WTC11 (cell line): ENCODE data around the gene ZNF789. TPM values are rescaled to one million over a fixed set of nuclear protein-coding genes. Genes with fewer than 3 reads are reported as not detected.
A peak's percentile ranks its signal among the peaks of the same experiment; 100 is the strongest.

Experiments used
- ATAC-seq: fragments of 200-7000 bp; cut with Tn5 transposase; 2 replicates; pipeline ENCODE4 v1.10.0; 2021; ENCODE audit warnings: mild to moderate bottlenecking, moderate library complexity
- CTCF ChIA-PET: fragments of 300-600 bp; sonication (Branson Sonifier 250); formaldehyde crosslinking; loops from one replicate; lab custom pipeline; 2021; ENCODE audit warnings: antibody characterized with exemption; lab: Charles Lee
- POLR2A ChIA-PET: fragments of 350-600 bp; sonication (Branson Sonifier 250); formaldehyde crosslinking; loops from one replicate; lab custom pipeline; 2021; ENCODE audit warnings: antibody characterized with exemption; lab: Charles Lee
- DNase-seq: peaks from one replicate; pipeline ENCODE4 v3.0.0; 2021; ENCODE audit warnings: low spot score
- H3K27ac Mint-ChIP-seq: 2 replicates; pipeline ENCODE4 v1.8.0; 2021; ENCODE audit warnings: mixed read lengths
- H3K27me3 Mint-ChIP-seq: 2 replicates; pipeline ENCODE4 v1.8.0; 2021; ENCODE audit warnings: low read depth, mild to moderate bottlenecking, moderate library complexity, mixed read lengths
- H3K36me3 Mint-ChIP-seq: 2 replicates; pipeline ENCODE4 v1.8.0; 2021; ENCODE audit warnings: mixed read lengths
- H3K4me1 Mint-ChIP-seq: 2 replicates; pipeline ENCODE4 v1.8.0; 2022; ENCODE audit warnings: mixed read lengths
- H3K4me3 Mint-ChIP-seq: 2 replicates; pipeline ENCODE4 v1.8.0; 2021; ENCODE audit warnings: mild to moderate bottlenecking, moderate library complexity, mixed read lengths
- H3K9me3 Mint-ChIP-seq: 2 replicates; pipeline ENCODE4 v1.8.0; 2021; ENCODE audit warnings: mixed read lengths
- CBFB ChIP-seq: sonication (generic); formaldehyde crosslinking; IDR thresholded peaks from 2 replicates; pipeline ENCODE4 v1.8.1; 2022; ENCODE audit warnings: mild to moderate bottlenecking, low read depth, missing genetic modification reagents
- CREM ChIP-seq: sonication (generic); formaldehyde crosslinking; IDR thresholded peaks from 2 replicates; pipeline ENCODE4 v1.8.1; 2022; ENCODE audit warnings: mild to moderate bottlenecking, missing genetic modification reagents, moderate library complexity
- CTCF ChIP-seq: fragments of 200-600 bp; IDR thresholded peaks from 2 replicates; pipeline ENCODE4 v1.8.0; 2022; ENCODE audit warnings: antibody characterized with exemption
- EMX1 ChIP-seq: fragments of 250-450 bp; sonication (Bioruptor Pico); IDR thresholded peaks from 2 replicates; pipeline ENCODE4 v1.8.0; 2021; ENCODE audit warnings: mild to moderate bottlenecking
- FOXP1 ChIP-seq: sonication (generic); formaldehyde crosslinking; IDR thresholded peaks from 2 replicates; pipeline ENCODE4 v1.8.0; 2022; ENCODE audit warnings: missing genetic modification reagents, mild to moderate bottlenecking, moderate library complexity, borderline replicate concordance
- GTF2I ChIP-seq: fragments of 250-450 bp; sonication (Bioruptor Pico); conservative IDR thresholded peaks from 2 replicates; pipeline ENCODE4 v1.4.0; 2021; ENCODE audit warnings: mild to moderate bottlenecking
- IRF1 ChIP-seq: sonication (generic); formaldehyde crosslinking; IDR thresholded peaks from 2 replicates; pipeline ENCODE4 v1.8.0; 2023; ENCODE audit warnings: missing genetic modification reagents
- IRF2 ChIP-seq: sonication (generic); formaldehyde crosslinking; IDR thresholded peaks from 2 replicates; pipeline ENCODE4 v1.8.0; 2022; ENCODE audit warnings: low read depth, missing genetic modification reagents, borderline replicate concordance
- NR3C1 ChIP-seq: sonication (generic); formaldehyde crosslinking; conservative IDR thresholded peaks from 2 replicates; pipeline ENCODE4 v1.8.1; 2023; ENCODE audit warnings: low read depth, mild to moderate bottlenecking, missing genetic modification reagents
- OVOL2 ChIP-seq: fragments of 250-450 bp; sonication (Bioruptor Pico); IDR thresholded peaks from 2 replicates; pipeline ENCODE4 v1.9.0; 2021; ENCODE audit warnings: mild to moderate bottlenecking, borderline replicate concordance
- PRRX2 ChIP-seq: fragments of 250-450 bp; sonication (Bioruptor Pico); IDR thresholded peaks from 2 replicates; pipeline ENCODE4 v1.8.0; 2021; ENCODE audit warnings: mild to moderate bottlenecking
- SOX15 ChIP-seq: fragments of 250-450 bp; sonication (Bioruptor Pico); IDR thresholded peaks from 2 replicates; pipeline ENCODE4 v1.9.0; 2021; ENCODE audit warnings: mild to moderate bottlenecking
- ZNF232 ChIP-seq: sonication (generic); formaldehyde crosslinking; IDR thresholded peaks from 2 replicates; pipeline ENCODE4 v1.8.0; 2022; ENCODE audit warnings: mild to moderate bottlenecking, missing genetic modification reagents
- ZNF263 ChIP-seq: sonication (generic); formaldehyde crosslinking; IDR thresholded peaks from 2 replicates; pipeline ENCODE4 v1.8.1; 2022; ENCODE audit warnings: low read depth, mild to moderate bottlenecking, moderate library complexity, missing genetic modification reagents
- ZNF317 ChIP-seq: sonication (generic); formaldehyde crosslinking; IDR thresholded peaks from 2 replicates; pipeline ENCODE4 v1.8.1; 2023; ENCODE audit warnings: low read depth, mild to moderate bottlenecking, moderate library complexity, missing genetic modification reagents, borderline replicate concordance
- ZNF423 ChIP-seq: fragments of 250-450 bp; sonication (Bioruptor Pico); IDR thresholded peaks from 2 replicates; pipeline ENCODE4 v2.1.2; 2022; ENCODE audit warnings: mild to moderate bottlenecking, moderate library complexity
- total RNA-seq: library from RNA; stranded (reverse); gene quantifications from 3 replicates; pipeline ENCODE4 v1.2.3, GENCODE V29; 2021
- TF ChIP-seq, protein P1 (sequence below): fragments of 250-450 bp; sonication (Bioruptor Pico); conservative IDR thresholded peaks from 2 replicates; pipeline ENCODE4 v1.9.0; 2021; ENCODE audit warnings: mild to moderate bottlenecking
- TF ChIP-seq, protein P2 (sequence below): fragments of 250-450 bp; sonication (Bioruptor Pico); IDR thresholded peaks from 2 replicates; pipeline ENCODE4 v1.9.0; 2021; ENCODE audit warnings: mild to moderate bottlenecking
- TF ChIP-seq, protein P3 (sequence below): fragments of 250-450 bp; sonication (Bioruptor Pico); IDR thresholded peaks from 2 replicates; pipeline ENCODE4 v1.9.0; 2021; ENCODE audit warnings: moderate library complexity, mild to moderate bottlenecking, inconsistent platforms, borderline replicate concordance
- TF ChIP-seq, protein P4 (sequence below): fragments of 250-450 bp; sonication (Bioruptor Pico); IDR thresholded peaks from 2 replicates; pipeline ENCODE4 v1.9.0; 2021; ENCODE audit warnings: mild to moderate bottlenecking
- TF ChIP-seq, protein P5 (sequence below): fragments of 250-450 bp; sonication (Bioruptor Pico); IDR thresholded peaks from 2 replicates; pipeline ENCODE4 v2.1.2; 2022; ENCODE audit warnings: mild to moderate bottlenecking, moderate library complexity

ZNF789 gene
- total RNA-seq, 1 experiment from 2014 or later, result 14.0 TPM

DNA sequence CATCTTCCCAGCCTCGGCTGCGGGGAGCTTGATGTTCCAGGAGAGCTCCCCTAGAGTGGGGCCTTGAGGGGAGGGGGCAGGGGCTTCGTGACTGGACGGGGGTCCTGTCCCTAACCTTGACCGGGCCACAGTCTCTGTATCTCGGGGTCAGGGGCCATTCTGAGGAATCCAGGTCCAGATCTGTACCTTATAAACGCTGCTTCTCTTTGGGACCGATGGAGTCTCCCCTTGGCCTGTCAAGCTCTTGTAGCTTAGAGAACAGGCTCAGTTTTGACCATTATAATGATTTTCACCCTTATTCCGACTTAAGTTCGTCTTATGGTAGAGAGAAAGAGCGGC lies 32.6 kb downstream of the ZNF789 start:
- no peak for ATAC-seq
- no peak for DNase-seq
- Mint-ChIP-seq H3K4me1 (peaks cover 19% of the 10 kb centered on the region), H3K4me3 (peak overlapping the region; percentile 91), H3K9me3 (peaks cover 10% of the 10 kb centered on the region), H3K27me3 (no peaks in the 10 kb centered on the region), H3K36me3 (peaks cover 3% of the 10 kb centered on the region; the same call in 1 of the 2 replicates), H3K27ac (peak overlapping the region; percentile 93)
- POLR2A ChIA-PET, result interaction anchor here (1.1 to 1.3 kb wide), 4 partner anchors 10 to 111 kb away, joined by 3 to 5 read pairs (median 4); partner anchors contain the start of genes BUD31, FAM200A, PDAP1 and ZSCAN25
- CTCF ChIA-PET, result interaction anchor here (1.0 to 1.7 kb wide), 8 partner anchors 18 to 485 kb away, joined by 3 to 11 read pairs (median 4); partner anchors contain the start of genes FAM200A and ZSCAN25
- TF ChIP-seq EMX1 (CRISPR knock-in tag) (no peak), CTCF (no peak), GTF2I (CRISPR knock-in tag) (no peak), SOX15 (CRISPR knock-in tag) (no peak)
- TF ChIP-seq, protein P1, sequence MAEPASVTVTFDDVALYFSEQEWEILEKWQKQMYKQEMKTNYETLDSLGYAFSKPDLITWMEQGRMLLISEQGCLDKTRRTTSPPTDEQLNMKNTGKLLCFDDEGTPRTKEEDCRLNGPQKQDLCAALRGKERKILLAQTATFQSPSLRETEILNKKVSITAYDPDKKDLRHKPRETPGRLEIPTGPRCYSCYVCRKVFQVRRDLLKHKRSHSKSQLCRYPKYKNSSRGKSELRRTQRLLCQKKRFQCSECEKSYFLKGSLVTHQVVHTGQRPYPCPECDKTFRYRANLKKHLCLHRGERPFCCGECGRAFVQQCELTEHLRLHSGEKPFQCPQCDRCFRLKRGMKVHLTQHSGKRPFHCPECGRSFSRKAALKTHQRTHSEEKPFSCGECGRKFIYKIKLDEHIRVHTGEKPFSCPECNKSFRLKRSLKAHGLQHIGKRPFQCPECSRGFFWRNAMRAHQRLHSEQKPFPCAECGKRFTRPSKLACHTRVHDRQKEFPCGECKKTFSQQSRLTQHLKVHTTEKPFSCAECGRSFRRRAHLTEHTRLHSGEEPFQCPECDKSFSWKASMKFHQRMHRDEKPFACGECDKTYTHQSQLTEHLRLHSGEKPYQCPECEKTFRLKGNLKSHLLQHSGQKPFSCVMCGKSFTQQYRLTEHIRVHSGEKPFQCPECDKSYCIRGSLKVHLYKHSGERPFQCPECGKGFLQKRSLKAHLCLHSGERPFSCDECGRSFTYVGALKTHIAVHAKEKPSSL (CRISPR knock-in tag), result no peak

GRCh38 chr7:99514050-99514449 lies 41.4 kb downstream of the ZNF789 start:
- peaks cover 34% of the 10 kb centered on the region for H3K36me3 Mint-ChIP-seq
- CTCF ChIA-PET, result interaction anchor here (1.0 kb wide), 1 partner anchor 11 kb away, joined by 4 read pairs; no protein-coding TSS in a partner anchor

DNA sequence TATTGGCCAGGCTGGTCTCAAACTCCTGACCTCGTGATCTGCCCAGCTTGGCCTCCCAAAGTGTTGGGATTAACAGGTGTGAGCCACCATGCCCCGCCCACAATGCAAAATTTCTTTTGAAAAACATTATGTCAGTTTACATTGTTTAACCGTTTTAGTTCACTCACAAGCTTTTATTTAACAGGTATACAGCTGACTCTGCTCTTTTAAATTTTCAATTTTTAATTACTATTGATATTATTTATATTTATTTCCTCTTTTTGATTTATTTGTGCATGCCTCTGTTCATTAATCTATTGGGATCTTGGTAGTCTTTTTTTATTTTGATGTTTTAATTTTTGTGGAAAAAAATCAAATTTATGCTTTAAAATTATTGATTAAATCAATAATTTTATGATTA lies 48.7 kb downstream of the ZNF789 start:
- ATAC-seq, result no peak
- Mint-ChIP-seq H3K27me3 (no peaks in the 10 kb centered on the region), H3K27ac (no peak overlapping the region), H3K36me3 (peaks cover 37% of the 10 kb centered on the region), H3K9me3 (no peaks in the 10 kb centered on the region), H3K4me3 (no peak overlapping the region), H3K4me1 (no peaks in the 10 kb centered on the region)
- CTCF ChIA-PET, result no interaction called here
- DNase-seq, result no peak
- POLR2A ChIA-PET, result no interaction called here
- TF ChIP-seq ZNF423 (no peak), IRF1 (no peak), ZNF317 (no peak), FOXP1 (CRISPR knock-in tag) (no peak), CBFB (CRISPR knock-in tag) (no peak), NR3C1 (no peak), OVOL2 (CRISPR knock-in tag) (no peak), ZNF232 (no peak), IRF2 (CRISPR knock-in tag) (no peak), PRRX2 (no peak), CREM (no peak)
- TF ChIP-seq, protein P2, sequence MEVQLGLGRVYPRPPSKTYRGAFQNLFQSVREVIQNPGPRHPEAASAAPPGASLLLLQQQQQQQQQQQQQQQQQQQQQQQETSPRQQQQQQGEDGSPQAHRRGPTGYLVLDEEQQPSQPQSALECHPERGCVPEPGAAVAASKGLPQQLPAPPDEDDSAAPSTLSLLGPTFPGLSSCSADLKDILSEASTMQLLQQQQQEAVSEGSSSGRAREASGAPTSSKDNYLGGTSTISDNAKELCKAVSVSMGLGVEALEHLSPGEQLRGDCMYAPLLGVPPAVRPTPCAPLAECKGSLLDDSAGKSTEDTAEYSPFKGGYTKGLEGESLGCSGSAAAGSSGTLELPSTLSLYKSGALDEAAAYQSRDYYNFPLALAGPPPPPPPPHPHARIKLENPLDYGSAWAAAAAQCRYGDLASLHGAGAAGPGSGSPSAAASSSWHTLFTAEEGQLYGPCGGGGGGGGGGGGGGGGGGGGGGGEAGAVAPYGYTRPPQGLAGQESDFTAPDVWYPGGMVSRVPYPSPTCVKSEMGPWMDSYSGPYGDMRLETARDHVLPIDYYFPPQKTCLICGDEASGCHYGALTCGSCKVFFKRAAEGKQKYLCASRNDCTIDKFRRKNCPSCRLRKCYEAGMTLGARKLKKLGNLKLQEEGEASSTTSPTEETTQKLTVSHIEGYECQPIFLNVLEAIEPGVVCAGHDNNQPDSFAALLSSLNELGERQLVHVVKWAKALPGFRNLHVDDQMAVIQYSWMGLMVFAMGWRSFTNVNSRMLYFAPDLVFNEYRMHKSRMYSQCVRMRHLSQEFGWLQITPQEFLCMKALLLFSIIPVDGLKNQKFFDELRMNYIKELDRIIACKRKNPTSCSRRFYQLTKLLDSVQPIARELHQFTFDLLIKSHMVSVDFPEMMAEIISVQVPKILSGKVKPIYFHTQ (CRISPR knock-in tag), result no peak
- TF ChIP-seq, protein P3, sequence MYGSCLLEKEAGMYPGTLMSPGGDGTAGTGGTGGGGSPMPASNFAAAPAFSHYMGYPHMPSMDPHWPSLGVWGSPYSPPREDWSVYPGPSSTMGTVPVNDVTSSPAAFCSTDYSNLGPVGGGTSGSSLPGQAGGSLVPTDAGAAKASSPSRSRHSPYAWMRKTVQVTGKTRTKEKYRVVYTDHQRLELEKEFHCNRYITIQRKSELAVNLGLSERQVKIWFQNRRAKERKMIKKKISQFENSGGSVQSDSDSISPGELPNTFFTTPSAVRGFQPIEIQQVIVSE (CRISPR knock-in tag), result no peak
- TF ChIP-seq, protein P4, sequence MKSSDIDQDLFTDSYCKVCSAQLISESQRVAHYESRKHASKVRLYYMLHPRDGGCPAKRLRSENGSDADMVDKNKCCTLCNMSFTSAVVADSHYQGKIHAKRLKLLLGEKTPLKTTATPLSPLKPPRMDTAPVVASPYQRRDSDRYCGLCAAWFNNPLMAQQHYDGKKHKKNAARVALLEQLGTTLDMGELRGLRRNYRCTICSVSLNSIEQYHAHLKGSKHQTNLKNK (CRISPR knock-in tag), result no peak
- TF ChIP-seq, protein P5, sequence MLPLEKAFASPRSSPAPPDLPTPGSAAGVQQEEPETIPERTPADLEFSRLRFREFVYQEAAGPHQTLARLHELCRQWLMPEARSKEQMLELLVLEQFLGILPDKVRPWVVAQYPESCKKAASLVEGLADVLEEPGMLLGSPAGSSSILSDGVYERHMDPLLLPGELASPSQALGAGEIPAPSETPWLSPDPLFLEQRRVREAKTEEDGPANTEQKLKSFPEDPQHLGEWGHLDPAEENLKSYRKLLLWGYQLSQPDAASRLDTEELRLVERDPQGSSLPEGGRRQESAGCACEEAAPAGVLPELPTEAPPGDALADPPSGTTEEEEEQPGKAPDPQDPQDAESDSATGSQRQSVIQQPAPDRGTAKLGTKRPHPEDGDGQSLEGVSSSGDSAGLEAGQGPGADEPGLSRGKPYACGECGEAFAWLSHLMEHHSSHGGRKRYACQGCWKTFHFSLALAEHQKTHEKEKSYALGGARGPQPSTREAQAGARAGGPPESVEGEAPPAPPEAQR (CRISPR knock-in tag), result no peak

More at GRCh38 chr7:99514050-99514449, 41.4 kb downstream of the ZNF789 start:
- Mint-ChIP-seq H3K4me1 (no peaks in the 10 kb centered on the region), H3K27me3 (no peaks in the 10 kb centered on the region), H3K9me3 (no peaks in the 10 kb centered on the region), H3K27ac (no peak overlapping the region), H3K4me3 (no peak overlapping the region)
- ATAC-seq (no peak), DNase-seq (no peak)
- TF ChIP-seq OVOL2 (CRISPR knock-in tag), result no peak
- no peak for TF ChIP-seq ZNF263 (CRISPR knock-in tag)
- POLR2A ChIA-PET, result interaction anchor here (0.6 kb wide), 1 partner anchor 65 kb away, joined by 3 read pairs; no protein-coding TSS in a partner anchor
